22Rv1 (cell line): ENCODE results near the gene ANKS1B.

ENCODE experiments used
- CTCF ChIP-seq: fragments of 450-650 bp; IDR thresholded peaks from 2 replicates; pipeline ENCODE4 v1.5.1; 2017; ENCODE audit warnings: mild to moderate bottlenecking
- ZFX ChIP-seq: fragments of 450-650 bp; IDR thresholded peaks from 2 replicates; pipeline ENCODE4 v1.6.1; 2017; ENCODE audit warnings: antibody characterized with exemption, borderline replicate concordance

GRCh38 chr12:99380701-99381100 lies 604.0 kb downstream of the ANKS1B start:
- TF ChIP-seq CTCF = no peak
- TF ChIP-seq ZFX = no peak
